A673 (cell line): ENCODE data around the gene APBB3. TPM values are rescaled to one million over a fixed set of nuclear protein-coding genes. Genes with fewer than 3 reads are reported as not detected.

Experiments
- BruUV-seq: library from RNA; stranded (reverse); fragments of 400-500 nt; replicated peaks from 2 replicates; lab custom pipeline; 2021; lab: Mats Ljungman, UMichigan
- CTCF ChIA-PET: fragments of 300-600 bp; sonication (Branson Sonifier 250); formaldehyde crosslinking; loops from one replicate; lab custom pipeline; 2022; ENCODE audit warnings: antibody characterized with exemption; lab: Charles Lee
- POLR2A ChIA-PET: fragments of 300-600 bp; sonication (Branson Sonifier 250); formaldehyde crosslinking; loops from one replicate; lab custom pipeline; 2022; ENCODE audit warnings: antibody characterized with exemption; ENCODE audit not compliant: low non-redundant PET; lab: Charles Lee
- DNase-seq: peaks from one replicate; pipeline ENCODE4 v3.0.0-alpha.2; 2015; ENCODE audit warnings: low spot score
- H3K27ac ChIP-seq: fragments of 200-600 bp; sonication (generic); 2 replicates; pipeline ENCODE4 v1.5.1; 2016; ENCODE audit warnings: mixed run types, low read depth, mild to moderate bottlenecking, mixed read lengths, antibody characterized with exemption, low read length; ENCODE audit not compliant: poor library complexity, severe bottlenecking
- H3K27me3 ChIP-seq: fragments of 200-600 bp; sonication (generic); replicated peaks from 2 replicates; pipeline ENCODE4 v1.6.1; 2017; ENCODE audit warnings: mixed run types, low read depth, mild to moderate bottlenecking, mixed read lengths, antibody characterized with exemption, low read length; ENCODE audit not compliant: insufficient read depth, poor library complexity
- H3K36me3 ChIP-seq: fragments of 200-600 bp; sonication (generic); 2 replicates; pipeline ENCODE4 v1.6.1; 2016; ENCODE audit warnings: mixed run types, mild to moderate bottlenecking, mixed read lengths, antibody characterized with exemption, low read length; ENCODE audit not compliant: insufficient read depth, poor library complexity, severe bottlenecking
- H3K4me1 ChIP-seq: fragments of 200-600 bp; sonication (generic); 2 replicates; pipeline ENCODE4 v1.6.1; 2017; ENCODE audit warnings: mixed run types, mild to moderate bottlenecking, mixed read lengths, antibody characterized with exemption, low read length; ENCODE audit not compliant: insufficient read depth, poor library complexity, severe bottlenecking
- H3K4me3 ChIP-seq: fragments of 200-600 bp; sonication (generic); 2 replicates; pipeline ENCODE4 v1.5.1; 2016; ENCODE audit warnings: low read depth, mixed run types, mild to moderate bottlenecking, mixed read lengths, low read length; ENCODE audit not compliant: poor library complexity, severe bottlenecking
- H3K9me3 ChIP-seq: fragments of 200-600 bp; sonication (generic); 2 replicates; pipeline ENCODE4 v1.6.1; 2016; ENCODE audit warnings: mixed run types, low read depth, mild to moderate bottlenecking, mixed read lengths, antibody characterized with exemption, low read length; ENCODE audit not compliant: poor library complexity, severe bottlenecking
- EZH2 ChIP-seq: fragments of 200-600 bp; sonication (generic); IDR thresholded peaks from 2 replicates; pipeline ENCODE4 v1.6.1; 2017; ENCODE audit warnings: borderline replicate concordance, low read depth, mild to moderate bottlenecking, mixed read lengths, antibody characterized with exemption, low read length; ENCODE audit not compliant: poor library complexity, severe bottlenecking
- intact Hi-C: fragments of 100-400 bp; cut with micrococcal nuclease; formaldehyde crosslinking; loops from one replicate; pipeline ENCODE4 v1.10.0; 2022; ENCODE audit not compliant: unreplicated experiment
- total RNA-seq: library from RNA; stranded (reverse); gene quantifications from 2 replicates; pipeline ENCODE4 v1.2.3, GENCODE V29; 2021
- TF ChIP-seq, protein P1 (sequence below): fragments of 300-800, 200-600 bp; sonication (generic); conservative IDR thresholded peaks from 2 replicates; pipeline ENCODE4 v1.5.1; 2017; ENCODE audit warnings: low read depth, mild to moderate bottlenecking, antibody characterized with exemption, low read length, moderate library complexity, mixed read lengths

APBB3 gene
- total RNA-seq, 1 experiment from 2014 or later = 27.8 TPM

GRCh38 chr5:140608722-140609121 lies 44.3 kb upstream of the APBB3 start:
- no peak for TF ChIP-seq EZH2
- TF ChIP-seq, protein P1, sequence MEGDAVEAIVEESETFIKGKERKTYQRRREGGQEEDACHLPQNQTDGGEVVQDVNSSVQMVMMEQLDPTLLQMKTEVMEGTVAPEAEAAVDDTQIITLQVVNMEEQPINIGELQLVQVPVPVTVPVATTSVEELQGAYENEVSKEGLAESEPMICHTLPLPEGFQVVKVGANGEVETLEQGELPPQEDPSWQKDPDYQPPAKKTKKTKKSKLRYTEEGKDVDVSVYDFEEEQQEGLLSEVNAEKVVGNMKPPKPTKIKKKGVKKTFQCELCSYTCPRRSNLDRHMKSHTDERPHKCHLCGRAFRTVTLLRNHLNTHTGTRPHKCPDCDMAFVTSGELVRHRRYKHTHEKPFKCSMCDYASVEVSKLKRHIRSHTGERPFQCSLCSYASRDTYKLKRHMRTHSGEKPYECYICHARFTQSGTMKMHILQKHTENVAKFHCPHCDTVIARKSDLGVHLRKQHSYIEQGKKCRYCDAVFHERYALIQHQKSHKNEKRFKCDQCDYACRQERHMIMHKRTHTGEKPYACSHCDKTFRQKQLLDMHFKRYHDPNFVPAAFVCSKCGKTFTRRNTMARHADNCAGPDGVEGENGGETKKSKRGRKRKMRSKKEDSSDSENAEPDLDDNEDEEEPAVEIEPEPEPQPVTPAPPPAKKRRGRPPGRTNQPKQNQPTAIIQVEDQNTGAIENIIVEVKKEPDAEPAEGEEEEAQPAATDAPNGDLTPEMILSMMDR = no peak
- CTCF ChIA-PET = no interaction called here
- POLR2A ChIA-PET = no interaction called here
- no peaks in the 10 kb centered on the region for H3K9me3 ChIP-seq
- no peak for DNase-seq
- intact Hi-C loops = no loop called here
- H3K27ac ChIP-seq = no peak overlapping the region
- H3K4me3 ChIP-seq = no peak overlapping the region
- no peaks in the 10 kb centered on the region for H3K4me1 ChIP-seq
- BruUV-seq = no TSS peak
- H3K27me3 ChIP-seq = no peaks in the 10 kb centered on the region
- H3K36me3 ChIP-seq = no peaks in the 10 kb centered on the region

DNA sequence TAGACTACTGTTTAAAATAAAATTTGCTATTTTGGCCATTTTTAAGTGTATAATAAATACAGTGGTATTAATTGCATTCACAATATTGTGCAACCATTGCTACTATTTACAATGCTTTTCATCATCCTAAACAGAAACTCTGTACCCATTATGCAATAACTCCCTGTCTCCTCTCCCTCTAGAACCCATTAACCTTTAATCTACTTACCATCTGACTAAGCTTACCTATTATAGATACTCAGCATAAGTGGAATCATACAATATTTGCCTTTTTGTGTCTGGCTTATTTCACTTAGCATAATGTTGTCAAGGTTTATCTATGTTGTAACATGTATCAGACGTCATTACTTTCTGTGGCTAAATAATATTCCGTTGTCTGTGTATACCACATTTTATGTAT lies 42.6 kb upstream of the APBB3 start:
- POLR2A ChIA-PET = no interaction called here
- DNase-seq = no peak
- no peaks in the 10 kb centered on the region for H3K4me1 ChIP-seq
- H3K27me3 ChIP-seq = no peaks in the 10 kb centered on the region
- intact Hi-C loops = no loop called here
- TF ChIP-seq, protein P1 = no peak
- TF ChIP-seq EZH2 = no peak
- CTCF ChIA-PET = no interaction called here
- BruUV-seq = no TSS peak
- H3K9me3 ChIP-seq = no peaks in the 10 kb centered on the region
- no peak overlapping the region for H3K27ac ChIP-seq
- no peak overlapping the region for H3K4me3 ChIP-seq
- H3K36me3 ChIP-seq = no peaks in the 10 kb centered on the region

GRCh38 chr5:140605879-140606278 lies 41.5 kb upstream of the APBB3 start:
- Histone ChIP-seq H3K36me3 (no peaks in the 10 kb centered on the region), H3K27me3 (no peaks in the 10 kb centered on the region), H3K27ac (no peak overlapping the region), H3K4me3 (no peak overlapping the region), H3K9me3 (no peaks in the 10 kb centered on the region), H3K4me1 (no peaks in the 10 kb centered on the region)
- no peak for DNase-seq
- intact Hi-C loops = no loop called here
- TF ChIP-seq, protein P1 = no peak
- TF ChIP-seq EZH2 = no peak
- no TSS peak for BruUV-seq
- ChIA-PET POLR2A (no interaction called here), CTCF (no interaction called here)
